HG03442 (cell line): ENCODE measurements around the gene PDK3.

Experiments used
- ATAC-seq: cut with Tn5 transposase; IDR thresholded peaks from one replicate; pipeline ENCODE4 v1.9.1; 2021; ENCODE audit warnings: mild to moderate bottlenecking, moderate library complexity; ENCODE audit not compliant: unreplicated experiment

The PDK3 gene

DNA sequence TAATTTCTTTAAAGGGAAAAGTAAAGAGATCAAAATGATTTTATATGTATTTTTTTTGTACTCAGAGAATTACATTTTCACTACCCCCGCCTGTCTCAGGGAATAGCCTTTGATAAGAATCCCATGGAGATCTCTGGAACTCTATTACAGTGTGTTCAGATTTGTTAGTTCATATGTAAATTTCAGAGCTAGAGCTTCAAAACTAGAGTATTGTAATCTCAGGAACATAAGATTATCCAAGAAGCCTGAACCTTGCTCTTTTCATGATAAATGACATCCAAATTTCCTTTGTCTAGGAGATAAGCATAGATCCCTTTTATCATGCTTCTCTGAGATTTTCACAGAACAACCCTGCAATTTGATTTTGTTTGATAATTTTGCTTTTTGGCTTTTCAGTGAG is 82.9 kb downstream of the PDK3 start:
- no peak for ATAC-seq

- no peak for ATAC-seq
Measured at GRCh38 chrX:24550166-24550565, 85.1 kb downstream of the PDK3 start.

DNA sequence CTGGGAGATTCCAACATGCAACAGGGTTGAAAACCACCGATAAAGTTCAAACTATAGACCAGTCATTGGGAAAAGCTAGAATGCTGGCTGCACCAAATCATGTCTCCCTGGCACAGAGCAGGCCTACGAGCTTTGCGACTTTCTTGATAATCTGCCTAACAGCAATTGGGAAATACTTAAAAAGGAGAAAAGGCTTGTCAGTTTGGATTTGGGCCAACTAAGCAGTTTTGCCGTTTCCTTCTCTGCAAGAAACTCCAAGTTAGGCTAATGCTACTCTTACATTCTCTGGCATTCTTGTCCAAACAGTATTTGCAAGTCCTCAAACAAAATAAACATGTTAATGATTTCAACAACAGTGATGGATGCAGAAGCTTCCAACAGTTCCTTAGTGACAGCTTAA is 87.9 kb downstream of the PDK3 start:
- no peak for ATAC-seq

- peak; percentile 45 for ATAC-seq
Measured at GRCh38 chrX:24561121-24561520, 96.0 kb downstream of the PDK3 start.

DNA sequence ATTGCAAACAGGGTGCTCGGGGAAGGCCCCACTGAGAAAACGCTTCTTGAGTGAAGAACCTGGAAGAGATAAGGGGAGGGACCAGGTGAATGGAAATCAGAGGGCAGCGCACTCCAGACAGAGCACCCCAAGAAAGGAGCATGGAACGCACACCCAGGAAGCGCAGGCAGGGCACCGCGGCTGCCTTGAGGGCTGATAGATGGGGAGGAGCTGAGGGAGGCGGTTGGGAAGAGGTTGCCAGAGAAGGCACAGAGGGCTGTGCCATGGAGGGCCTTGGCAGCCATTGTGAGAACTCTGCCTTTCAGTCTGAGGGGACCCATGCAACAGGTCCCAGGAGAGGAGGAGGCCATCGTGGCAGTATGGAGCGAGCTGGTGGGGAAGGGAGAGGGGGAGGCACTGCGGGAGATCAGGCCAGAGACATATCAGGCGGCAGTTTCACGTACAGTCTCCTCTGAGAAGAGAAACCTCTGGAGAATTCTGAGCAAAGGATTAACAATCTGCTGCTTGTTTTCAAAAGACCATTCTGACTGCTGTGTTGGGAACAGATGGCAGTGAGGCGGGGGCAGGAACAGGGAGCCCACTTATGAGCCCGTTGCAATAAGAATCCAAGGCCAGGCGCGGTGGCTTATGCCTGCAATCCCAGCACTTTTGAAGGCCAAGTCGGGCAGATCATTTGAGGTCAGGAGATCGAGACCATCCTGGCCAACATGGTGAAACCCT is 98.4 kb downstream of the PDK3 start:
- ATAC-seq = no peak

GRCh38 chrX:24566240-24566639 is 101.2 kb downstream of the PDK3 start:
- ATAC-seq = no peak

DNA sequence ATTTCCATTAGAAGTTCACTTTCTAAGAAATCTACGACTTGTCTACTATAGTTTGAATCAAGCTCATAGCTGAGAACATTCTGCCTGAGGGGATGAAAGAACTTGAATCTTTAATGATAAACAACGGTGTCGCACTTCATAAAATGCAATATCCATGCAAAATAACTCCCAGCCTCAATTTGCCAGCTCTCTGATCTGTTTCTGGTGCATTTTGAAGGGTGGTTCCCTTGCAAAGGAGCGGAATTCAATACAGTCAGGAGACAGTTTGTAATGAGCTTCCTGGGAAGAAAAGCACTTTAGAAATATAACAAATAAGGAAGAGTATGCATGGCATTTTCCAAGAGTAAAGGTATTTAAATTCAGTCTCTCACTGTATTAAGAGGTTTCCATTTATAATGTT is 102.1 kb downstream of the PDK3 start:
- no peak for ATAC-seq

DNA sequence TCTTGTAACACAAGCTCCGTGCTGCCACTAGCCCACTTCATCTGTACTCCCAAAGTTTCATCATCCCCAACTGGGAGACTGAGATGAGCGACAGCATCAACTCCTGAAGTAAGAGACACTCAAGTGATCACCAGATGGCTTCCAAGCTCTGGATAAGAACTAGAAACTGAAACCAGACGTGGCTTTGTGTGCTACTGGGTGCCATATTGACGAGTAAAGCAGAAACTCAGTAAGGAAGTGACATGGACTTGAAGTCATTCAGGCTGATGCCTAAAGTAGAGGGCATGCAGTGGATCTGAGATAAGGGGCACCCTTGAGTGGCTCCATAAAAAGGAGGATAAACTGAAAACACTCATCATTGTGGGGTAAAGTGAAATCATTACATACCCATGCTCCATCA is 109.7 kb downstream of the PDK3 start:
- no peak for ATAC-seq

GRCh38 chrX:24575496-24575895 is 110.4 kb downstream of the PDK3 start:
- ATAC-seq = no peak

GRCh38 chrX:24577091-24577490 is 112.0 kb downstream of the PDK3 start:
- ATAC-seq = no peak
